Natural killer cell (primary cell): ENCODE data around the gene STK16. TPM values are rescaled to one million over a fixed set of nuclear protein-coding genes. Genes with fewer than 3 reads are reported as not detected.

Source experiments
- ATAC-seq, 3 donors: fragments of 150-1000 bp in 2 of 3; fragments of 200-7000 bp in 1 of 3; cut with Tn5 transposase; 1 replicate in 1 of 3; 2 replicates in 2 of 3; pipeline ENCODE4 v1.10.0; 2021; ENCODE audit warnings: mild to moderate bottlenecking in 2 of 3, moderate library complexity in 2 of 3
- DNase-seq, 2 donors: peaks; one replicate each; pipeline versions ENCODE4 v3.0.0 to v3.0.0-alpha.2; 2013 to 2021; ENCODE audit warnings: mixed read lengths in 1 of 2
- H3K27ac ChIP-seq: one replicate; pipeline ENCODE4 v1.5.1; 2013; ENCODE audit warnings: mild to moderate bottlenecking, low read length
- H3K27me3 ChIP-seq: one replicate; pipeline ENCODE4 v1.6.1; 2013; ENCODE audit warnings: low read length; ENCODE audit not compliant: control insufficient read depth, insufficient read depth
- H3K36me3 ChIP-seq: one replicate; pipeline ENCODE4 v1.6.1; 2013; ENCODE audit warnings: low read length; ENCODE audit not compliant: control insufficient read depth, insufficient read depth
- H3K4me1 ChIP-seq: one replicate; pipeline ENCODE4 v1.6.1; 2013; ENCODE audit warnings: low read length; ENCODE audit not compliant: control insufficient read depth, insufficient read depth
- H3K4me3 ChIP-seq: one replicate; pipeline ENCODE4 v1.5.1; 2013; ENCODE audit warnings: low read length
- H3K9me3 ChIP-seq: one replicate; pipeline ENCODE4 v1.6.1; 2013; ENCODE audit warnings: low read length; ENCODE audit not compliant: control insufficient read depth, insufficient read depth
- H3K27ac Mint-ChIP-seq, 2 donors: one replicate each; pipeline ENCODE4 v1.8.0; 2022; ENCODE audit warnings: mild to moderate bottlenecking in 2 of 2, mixed read lengths in 2 of 2, moderate library complexity in 1 of 2
- H3K27me3 Mint-ChIP-seq, 2 donors: one replicate each; pipeline ENCODE4 v1.8.0; 2022; ENCODE audit warnings: low read depth in 2 of 2, mixed read lengths in 2 of 2
- H3K36me3 Mint-ChIP-seq: one replicate; pipeline ENCODE4 v1.8.0; 2022; ENCODE audit warnings: mixed read lengths
- H3K4me1 Mint-ChIP-seq, 2 donors: one replicate each; pipeline ENCODE4 v1.8.0; 2022; ENCODE audit warnings: mixed read lengths in 2 of 2
- H3K4me3 Mint-ChIP-seq: one replicate; pipeline ENCODE4 v1.8.0; 2022; ENCODE audit warnings: mild to moderate bottlenecking, moderate library complexity, mixed read lengths
- H3K9me3 Mint-ChIP-seq, 2 donors: one replicate each; pipeline ENCODE4 v1.8.0; 2022; ENCODE audit warnings: mixed read lengths in 2 of 2
- WGBS: methylation state at CpG from one replicate; pipeline ENCODE4 v1.1.7; 2013; ENCODE audit warnings: missing lambda C conversion rate; ENCODE audit not compliant: insufficient coverage; 5-methylcytosine and 5-hydroxymethylcytosine counted together
- intact Hi-C: fragments of 100-400 bp; cut with micrococcal nuclease; formaldehyde crosslinking; loops from one replicate; pipeline ENCODE4 v1.14.2; 2022
- total RNA-seq, 4 donors: library from RNA; stranded (reverse); fragments of 120-200 nt in 1 of 4; gene quantifications; one replicate each; pipeline versions ENCODE4 v1.2.3 to v1.2.4, GENCODE V29; 2013 to 2022
- TF ChIP-seq, protein P1 (sequence below): fragments of 200-600 bp; IDR thresholded peaks from one replicate; pipeline ENCODE4 v1.8.0; 2022; ENCODE audit warnings: antibody characterized with exemption

The STK16 gene
- total RNA-seq, 3 donors from 2014 or later (not counting 1 experiment from before 2014, with no cell fraction given) = 28.7 to 32.5 (median 32.4) TPM

DNA sequence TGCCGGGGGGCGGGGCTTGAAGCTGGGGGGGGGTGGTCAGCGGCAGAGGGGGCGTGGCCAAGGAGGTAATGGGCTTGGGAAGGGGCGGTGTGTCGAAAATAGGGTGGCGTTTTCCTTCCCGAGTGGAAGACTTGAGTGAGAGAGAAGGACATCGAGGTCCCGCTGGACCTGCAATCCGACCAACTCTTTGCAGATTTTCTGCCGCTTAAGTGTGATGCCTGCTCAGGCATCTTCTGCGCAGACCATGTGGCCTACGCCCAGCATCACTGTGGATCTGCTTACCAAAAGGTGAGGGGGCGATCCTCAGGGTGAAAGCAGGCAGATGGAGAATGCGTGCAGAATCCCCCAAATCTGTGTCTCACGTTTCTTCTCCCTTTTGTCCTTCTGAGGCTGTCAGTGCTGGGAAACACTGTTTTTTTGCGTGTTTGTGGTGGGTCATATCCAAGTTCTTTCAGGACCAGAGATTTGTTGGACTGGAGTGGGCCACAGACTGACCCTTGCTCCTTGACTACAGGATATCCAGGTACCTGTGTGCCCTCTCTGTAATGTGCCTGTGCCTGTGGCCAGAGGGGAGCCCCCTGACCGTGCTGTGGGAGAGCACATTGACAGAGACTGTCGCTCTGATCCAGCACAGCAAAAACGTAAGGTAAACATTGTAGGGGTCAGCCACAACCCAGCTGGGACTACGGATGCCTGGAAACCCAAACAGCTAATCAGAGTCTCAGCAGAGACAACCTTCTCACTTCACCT lies 38.0 kb upstream of the STK16 start:
- WGBS = 29% methylated on average over 22 of the region's 22 CpGs
- DNase-seq = no peak

DNA sequence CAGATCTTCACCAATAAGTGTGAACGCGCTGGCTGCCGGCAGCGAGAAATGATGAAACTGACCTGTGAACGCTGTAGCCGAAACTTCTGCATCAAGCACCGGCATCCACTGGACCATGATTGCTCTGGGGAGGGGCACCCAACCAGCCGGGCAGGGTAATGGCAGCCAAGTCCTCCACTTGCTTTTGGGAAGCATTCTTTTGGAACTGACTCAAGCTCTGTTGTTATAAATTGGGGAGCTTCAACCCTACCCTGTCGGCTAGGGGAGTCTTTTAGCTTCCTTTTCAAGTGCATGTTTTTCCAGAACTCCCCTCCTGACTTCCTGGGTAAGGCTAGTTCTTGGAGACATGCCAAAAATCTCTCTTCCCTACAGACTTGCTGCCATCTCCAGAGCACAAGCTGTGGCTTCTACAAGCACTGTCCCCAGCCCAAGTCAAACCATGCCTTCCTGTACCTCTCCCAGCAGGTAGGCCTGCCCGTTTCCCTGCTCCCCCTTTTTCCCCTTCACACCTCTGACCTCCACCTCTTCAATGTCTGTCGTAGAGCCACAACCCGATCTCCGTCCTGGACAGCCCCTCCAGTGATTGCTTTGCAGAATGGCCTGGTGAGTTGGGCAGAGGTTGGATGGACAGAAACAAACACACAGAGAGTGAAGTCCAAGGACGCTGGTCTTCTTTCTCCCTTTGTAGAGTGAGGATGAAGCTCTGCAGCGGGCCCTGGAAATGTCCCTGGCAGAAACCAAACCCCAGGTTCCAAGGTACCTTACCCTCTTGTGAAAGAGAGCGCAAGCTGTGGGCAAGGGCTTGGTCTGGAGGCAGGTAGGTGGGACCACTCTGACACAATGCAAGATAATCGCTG lies 37.2 kb upstream of the STK16 start:
- H3K9me3 ChIP-seq = no peaks in the 10 kb centered on the region
- peak overlapping the region; percentile 92 to 98 for H3K27ac Mint-ChIP-seq
- DNase-seq = peak in 1 of 2 donors; percentile 15
- H3K36me3 ChIP-seq = peaks cover 17% of the 10 kb centered on the region
- H3K9me3 Mint-ChIP-seq = no peaks in the 10 kb centered on the region
- TF ChIP-seq, protein P1, sequence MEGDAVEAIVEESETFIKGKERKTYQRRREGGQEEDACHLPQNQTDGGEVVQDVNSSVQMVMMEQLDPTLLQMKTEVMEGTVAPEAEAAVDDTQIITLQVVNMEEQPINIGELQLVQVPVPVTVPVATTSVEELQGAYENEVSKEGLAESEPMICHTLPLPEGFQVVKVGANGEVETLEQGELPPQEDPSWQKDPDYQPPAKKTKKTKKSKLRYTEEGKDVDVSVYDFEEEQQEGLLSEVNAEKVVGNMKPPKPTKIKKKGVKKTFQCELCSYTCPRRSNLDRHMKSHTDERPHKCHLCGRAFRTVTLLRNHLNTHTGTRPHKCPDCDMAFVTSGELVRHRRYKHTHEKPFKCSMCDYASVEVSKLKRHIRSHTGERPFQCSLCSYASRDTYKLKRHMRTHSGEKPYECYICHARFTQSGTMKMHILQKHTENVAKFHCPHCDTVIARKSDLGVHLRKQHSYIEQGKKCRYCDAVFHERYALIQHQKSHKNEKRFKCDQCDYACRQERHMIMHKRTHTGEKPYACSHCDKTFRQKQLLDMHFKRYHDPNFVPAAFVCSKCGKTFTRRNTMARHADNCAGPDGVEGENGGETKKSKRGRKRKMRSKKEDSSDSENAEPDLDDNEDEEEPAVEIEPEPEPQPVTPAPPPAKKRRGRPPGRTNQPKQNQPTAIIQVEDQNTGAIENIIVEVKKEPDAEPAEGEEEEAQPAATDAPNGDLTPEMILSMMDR = no peak
- peaks cover 52% of the 10 kb centered on the region for H3K4me1 ChIP-seq
- no peaks in the 10 kb centered on the region for H3K27me3 ChIP-seq
- intact Hi-C loops = no loop called here
- no peak overlapping the region for H3K4me3 ChIP-seq
- no peak for ATAC-seq
- peaks cover 24 to 33% of the 10 kb centered on the region in 2 donors for H3K4me1 Mint-ChIP-seq
- 88% methylated on average over 15 of the region's 17 CpGs for WGBS
- H3K27me3 Mint-ChIP-seq = no peaks in the 10 kb centered on the region
- no peak overlapping the region for H3K27ac ChIP-seq
- H3K36me3 Mint-ChIP-seq = no peaks in the 10 kb centered on the region
- peak overlapping the region; percentile 53 for H3K4me3 Mint-ChIP-seq

More for the DNA sequence above, 38.0 kb upstream of the STK16 start:
- intact Hi-C loops = no loop called here
- no peaks in the 10 kb centered on the region for H3K27me3 ChIP-seq
- ATAC-seq = no peak
- no peaks in the 10 kb centered on the region for H3K9me3 ChIP-seq
- Mint-ChIP-seq H3K4me3 (peak overlapping the region; percentile 90), H3K36me3 (no peaks in the 10 kb centered on the region), H3K27me3 (no peaks in the 10 kb centered on the region), H3K27ac (peak overlapping the region; percentile 92 to 98), H3K9me3 (no peaks in the 10 kb centered on the region), H3K4me1 (peaks cover 24 to 33% of the 10 kb centered on the region in 2 donors)
- TF ChIP-seq, protein P1 = no peak
- peaks cover 52% of the 10 kb centered on the region for H3K4me1 ChIP-seq
- H3K27ac ChIP-seq = peak overlapping the region; percentile 92
- H3K36me3 ChIP-seq = peaks cover 17% of the 10 kb centered on the region
- H3K4me3 ChIP-seq = peak overlapping the region; percentile 64

DNA sequence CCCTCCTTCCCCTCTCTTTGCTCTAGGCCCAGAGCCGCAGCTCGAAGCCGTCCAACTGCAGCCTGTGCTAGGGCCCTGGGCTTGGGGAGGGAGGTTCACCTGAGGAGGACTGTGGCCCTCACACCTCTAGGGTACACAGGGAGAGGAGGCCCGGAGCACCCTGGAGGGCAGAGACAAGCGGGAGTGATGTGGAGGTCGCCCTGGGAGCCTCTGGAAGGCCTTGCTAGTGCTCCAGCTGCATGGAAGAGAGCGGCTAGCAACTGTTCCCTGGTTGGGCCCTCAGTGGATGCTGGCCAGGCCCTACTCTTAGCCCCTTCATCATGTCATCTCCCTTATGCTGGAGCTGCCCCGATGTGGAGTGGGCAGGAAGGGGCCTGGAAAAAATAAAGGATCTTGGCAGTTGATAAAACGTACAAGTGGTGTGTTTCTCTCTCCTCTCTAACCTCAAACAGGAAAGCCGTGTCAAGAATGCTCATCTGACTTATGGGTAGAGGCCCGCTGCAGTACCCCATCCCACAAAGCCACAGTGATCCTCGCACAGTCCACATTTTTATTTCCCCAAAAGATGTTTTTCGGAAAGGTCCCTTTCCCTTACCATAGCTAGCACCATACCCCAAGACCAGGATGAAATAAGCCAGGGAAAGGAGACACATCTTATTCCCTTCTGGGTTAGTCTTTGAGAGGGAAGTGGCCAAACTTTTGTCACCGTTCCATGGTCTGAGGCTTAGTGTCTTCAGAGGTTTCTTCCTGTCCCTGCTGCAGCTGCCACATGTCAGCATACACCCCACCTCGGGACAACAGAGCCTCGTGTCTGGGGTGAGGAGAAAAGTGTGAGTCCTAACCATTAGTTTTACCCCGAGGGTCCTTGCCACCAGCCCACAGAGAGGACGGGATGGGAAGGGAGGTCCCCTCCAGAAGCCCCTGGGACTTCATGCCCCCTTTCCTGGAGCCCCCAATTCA lies 35.8 kb upstream of the STK16 start:
- WGBS = 50% methylated on average over 15 of the region's 18 CpGs
- H3K27me3 ChIP-seq = no peaks in the 10 kb centered on the region

More for the DNA sequence above, 35.8 kb upstream of the STK16 start:
- no peak for ATAC-seq
- peak overlapping the region; percentile 37 for H3K27ac ChIP-seq
- no peaks in the 10 kb centered on the region for H3K36me3 Mint-ChIP-seq
- H3K4me3 ChIP-seq = no peak overlapping the region
- TF ChIP-seq, protein P1 = no peak
- H3K9me3 ChIP-seq = no peaks in the 10 kb centered on the region
- H3K4me1 ChIP-seq = peaks cover 52% of the 10 kb centered on the region
- no peaks in the 10 kb centered on the region for H3K9me3 Mint-ChIP-seq
- peak overlapping the region; percentile 58 to 92 for H3K27ac Mint-ChIP-seq
- intact Hi-C loops = loop anchor here (5.0 kb wide), 1 partner anchor 152 kb away; no protein-coding TSS in a partner anchor
- peak in 1 of 2 donors; percentile 18 for DNase-seq
- H3K36me3 ChIP-seq = peaks cover 17% of the 10 kb centered on the region
- no peaks in the 10 kb centered on the region for H3K27me3 Mint-ChIP-seq
- peaks cover 24 to 33% of the 10 kb centered on the region in 2 donors for H3K4me1 Mint-ChIP-seq
- H3K4me3 Mint-ChIP-seq = no peak overlapping the region
